Heart right ventricle (tissue), 16 donors: ENCODE measurements around the gene PIK3AP1. TPM values are rescaled to one million over a fixed set of nuclear protein-coding genes. Genes with fewer than 3 reads are reported as not detected.
"Not testable (repeated sequence)": the region's sequence is repeated elsewhere in the genome, so short reads cannot be mapped to it uniquely, and the experiment has no call there.

Experiments used
- ATAC-seq, 8 donors: fragments of 200-7000 bp; cut with Tn5 transposase; one replicate each; pipeline ENCODE4 v1.9.1; 2020; ENCODE audit warnings: mild to moderate bottlenecking in 8 of 8, moderate library complexity in 8 of 8, moderate number of reproducible peaks in 1 of 8
- DNase-seq, 2 donors: peaks; one replicate each; pipeline ENCODE4 v3.0.0-alpha.2; 2020
- H3K27ac ChIP-seq, 10 donors: fragments of 200-600 bp; sonication (generic) in 2 of 10; one replicate each; pipeline versions ENCODE4 v1.5.0 to v1.8.0; 2020 to 2022; ENCODE audit warnings: mild to moderate bottlenecking in 3 of 10
- H3K27me3 ChIP-seq, 7 donors: fragments of 200-600 bp; one replicate each; pipeline ENCODE4 v1.8.0; 2021 to 2022; ENCODE audit warnings: mild to moderate bottlenecking in 2 of 7
- H3K36me3 ChIP-seq, 9 donors: fragments of 200-600 bp; sonication (generic) in 1 of 9; one replicate each; pipeline versions ENCODE4 v1.5.0 to v1.8.0; 2020 to 2022; ENCODE audit warnings: mild to moderate bottlenecking in 2 of 9
- H3K4me1 ChIP-seq, 9 donors: fragments of 200-600 bp; sonication (generic) in 1 of 9; one replicate each; pipeline versions ENCODE4 v1.5.0 to v1.8.0; 2020 to 2022; ENCODE audit warnings: mild to moderate bottlenecking in 4 of 9
- H3K4me3 ChIP-seq, 10 donors: fragments of 200-600 bp; sonication (generic) in 2 of 10; one replicate each; pipeline versions ENCODE4 v1.5.0 to v1.8.0; 2020 to 2022; ENCODE audit warnings: mild to moderate bottlenecking in 7 of 10, moderate library complexity in 2 of 10
- H3K9me3 ChIP-seq, 11 donors: fragments of 200-600 bp in 10 of 11; sonication (generic) in 2 of 11; one replicate each; pipeline versions ENCODE4 v1.5.0 to v1.8.0; 2013 to 2022; ENCODE audit warnings: mild to moderate bottlenecking in 2 of 11, control low read depth in 1 of 11, moderate library complexity in 1 of 11
- CTCF ChIP-seq, 9 donors: fragments of 200-600 bp; sonication (generic) in 2 of 9; IDR thresholded peaks; one replicate each; pipeline versions ENCODE4 v1.5.0 to v1.8.0; 2021 to 2022; ENCODE audit warnings: antibody characterized with exemption in 9 of 9, mild to moderate bottlenecking in 5 of 9, moderate library complexity in 1 of 9
- WGBS, 2 donors: extraction: QIAGEN DNeasy Blood & Tissue Kit; methylation state at CpG; one replicate each; pipeline ENCODE4 v1.1.7; 2013; ENCODE audit warnings: inconsistent platforms in 1 of 2; 5-methylcytosine and 5-hydroxymethylcytosine counted together
- intact Hi-C, 10 donors: fragments of 100-400 bp; cut with DNase I; formaldehyde crosslinking; loops; one replicate each; pipeline versions ENCODE4 v1.11.1 to v1.14.2; 2022
- polyA plus RNA-seq, 2 donors: library from polyadenylated mRNA; stranded (reverse); fragments of 200-250 nt; gene quantifications; one replicate each; pipeline ENCODE4 v1.2.3, GENCODE V29; 2013
- total RNA-seq, 10 donors: library from RNA; stranded (reverse); fragmentation: NEBNext Ultra II Directional in 3 of 10; extraction: Animal tissue kit (Norgen Biotek cat#: 25700) in 3 of 10; gene quantifications; one replicate each; pipeline versions ENCODE4 v1.2.1 to v1.2.4, GENCODE V29; 2021 to 2023
- donor health status: Arrhythmogenic right ventricular cardiomyopathy.
- donor health status: ischemic (EF 13 %, LVEDD 7.1; RV severe dilation, severe dysfunction).
- donor health status: healthy with polysubstance abuse.
- donor health status: DM: no; HTN: yes; CAD: no.
- donor health status: DM: no; HTN: no; CAD: no.
- donor health status: ischemic (EF 25% LVEDD 6.9; RV normal size, moderate dysfunction).
- donor health status: ischemic (EF 25% LVEDD 5.7; RV mildly dilated, moderate dysfunction).
- donor health status: healthy.
- donor health status: DM: yes; HTN: yes; CAD: no.
- donor health status: Ischemic cardiomyopathy.
- donor health status: ischemic (EF 35%, LVEDD 5.7; RV mildly dilated, moderate dysfunction).
- donor health status: nonischemic (EF 11% LVEDD 7.7; RV severe dilation, severe dysfunction).
- donor health status: DM: yes; HTN: yes; CAD: no.
- donor health status: PGD.
- donor health status: ischemic (EF 29% LVEDD 5.4; RV normal size, mild dysfunction).
- donor health status: nonischemic (EF 23%, LVEDD 6.1; RV moderate dilation, normal function).

PIK3AP1 gene
- total and polyA plus RNA-seq, 12 donors, result 1.0 to 22.1 (median 3.6) TPM

GRCh38 chr10:96740141-96740540 is 19.8 kb upstream of the PIK3AP1 start:
- WGBS, 2 donors, result 91 to 95% methylated on average over 7 of the region's 7 CpGs
- DNase-seq (no peak), ATAC-seq (no peak)
- H3K9me3 ChIP-seq, result no peaks in the 10 kb centered on the region
- peaks cover 0 to 9% (median 0%) of the 10 kb centered on the region in 7 donors for H3K27me3 ChIP-seq
- no peak for TF ChIP-seq CTCF (IDR thresholded peaks at IDR 0.05)
- intact Hi-C loops, result loop anchor here in 6 of 10 donors (5.0 to 10.0 kb wide), 4 partner anchors 95 to 368 kb away; no protein-coding TSS in a partner anchor
- H3K27ac ChIP-seq, result peak overlapping the region in 3 of 10 donors; percentile 31 to 82 (median 51)
- no peaks in the 10 kb centered on the region for H3K36me3 ChIP-seq
- no peak overlapping the region for H3K4me3 ChIP-seq
- H3K4me1 ChIP-seq, result peaks cover 0 to 27% (median 0%) of the 10 kb centered on the region in 9 donors

- intact Hi-C loops, H3K9me3 ChIP-seq, H3K4me3 ChIP-seq, H3K36me3 ChIP-seq, H3K27ac ChIP-seq, ATAC-seq, DNase-seq, H3K27me3 ChIP-seq: not testable (repeated sequence)
- H3K4me1 ChIP-seq, result peaks cover 0 to 19% (median 0%) of the 10 kb centered on the region in 9 donors
- WGBS, 2 donors, result 80 to 88% methylated on average over 1 of the region's 1 CpG
Measured at GRCh38 chr10:96737307-96737902, 17.1 kb upstream of the PIK3AP1 start.

DNA sequence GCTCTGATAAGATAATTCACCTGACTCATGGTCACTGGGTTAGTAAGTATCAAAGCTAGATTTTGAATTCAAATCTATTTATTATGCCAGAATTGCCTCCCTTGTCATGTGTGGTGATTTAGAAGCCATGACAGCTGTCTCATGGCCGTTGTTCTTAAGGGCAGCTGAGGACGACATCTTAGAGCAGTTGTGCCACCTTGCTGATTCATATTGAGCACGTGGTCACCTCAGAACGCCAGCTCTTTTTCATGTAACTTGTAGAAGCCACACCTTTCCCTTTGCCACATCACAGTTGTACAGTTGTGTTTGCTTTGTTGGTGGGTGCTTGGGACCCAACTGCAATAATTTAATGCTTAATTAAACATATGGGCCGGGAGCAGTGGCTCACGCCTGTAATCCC is 4.3 kb upstream of the PIK3AP1 start:
- Histone ChIP-seq H3K4me1 (peaks cover 0 to 18% (median 9%) of the 10 kb centered on the region in 9 donors), H3K27me3 (peaks cover 0 to 21% (median 0%) of the 10 kb centered on the region in 7 donors), H3K9me3 (no peaks in the 10 kb centered on the region), H3K4me3 (no peak overlapping the region), H3K36me3 (no peaks in the 10 kb centered on the region), H3K27ac (no peak overlapping the region)
- ATAC-seq (no peak), DNase-seq (no peak)
- no peak for TF ChIP-seq CTCF (IDR thresholded peaks at IDR 0.05)
- whole genome bisulfite sequencing, 2 donors, result 87% methylated on average over 6 of the region's 6 CpGs
- intact Hi-C loops, result no loop called here

DNA sequence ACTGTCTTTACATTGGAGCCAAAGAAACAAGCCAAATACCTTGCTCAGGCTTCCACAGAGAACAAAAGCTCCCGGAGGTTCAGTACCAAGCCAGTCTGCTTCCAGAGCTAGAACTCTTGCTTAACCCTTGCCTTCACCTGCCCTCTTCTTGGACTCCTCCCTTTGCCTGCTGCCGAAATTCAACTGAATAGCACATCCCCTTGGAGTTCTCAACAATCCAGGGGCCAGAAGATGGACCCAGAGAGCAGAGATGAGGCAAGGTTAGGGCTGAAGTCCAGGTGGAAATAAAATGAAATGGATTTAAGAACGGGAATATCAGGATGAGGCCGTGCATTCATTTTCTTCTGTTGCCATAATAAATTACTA is 876 bp upstream of the PIK3AP1 start:
- no peaks in the 10 kb centered on the region for H3K9me3 ChIP-seq
- H3K36me3 ChIP-seq, result no peaks in the 10 kb centered on the region
- ATAC-seq, result no peak
- H3K27me3 ChIP-seq, result peaks cover 0 to 22% (median 0%) of the 10 kb centered on the region in 7 donors
- intact Hi-C loops, result no loop called here
- no peak for DNase-seq
- WGBS, 2 donors, result 47 to 52% methylated on average over 4 of the region's 4 CpGs
- peak in 1 of 9 donors; percentile 7 for TF ChIP-seq CTCF (IDR thresholded peaks at IDR 0.05)
- peaks cover 0 to 33% (median 9%) of the 10 kb centered on the region in 9 donors for H3K4me1 ChIP-seq
- peak overlapping the region in 2 of 10 donors; percentile 53 to 92 for H3K27ac ChIP-seq
- peak overlapping the region in 7 of 10 donors; percentile 48 to 74 (median 63) for H3K4me3 ChIP-seq

GRCh38 chr10:96719850-96720421 is 378 bp downstream of the PIK3AP1 start:
- Histone ChIP-seq H3K9me3 (no peaks in the 10 kb centered on the region), H3K27me3 (peaks cover 0 to 22% (median 0%) of the 10 kb centered on the region in 7 donors), H3K27ac (peak overlapping the region in 6 of 10 donors; percentile 25 to 92 (median 58)), H3K4me3 (peak overlapping the region; percentile 26 to 74 (median 60)), H3K4me1 (peaks cover 0 to 39% (median 9%) of the 10 kb centered on the region in 9 donors), H3K36me3 (no peaks in the 10 kb centered on the region)
- intact Hi-C loops, result loop anchor here in 2 of 10 donors (10.0 kb wide), 2 partner anchors 65 to 75 kb away; no protein-coding TSS in a partner anchor
- ATAC-seq (peak; percentile 68 to 83 (median 72)), DNase-seq (peak; percentile 47 to 67)
- 4 to 5% methylated on average over 38 of the region's 38 CpGs for WGBS, 2 donors
- TF ChIP-seq CTCF (IDR thresholded peaks at IDR 0.05), result peak in 6 of 9 donors; percentile 6 to 62 (median 51)
